GM15510 (cell line): ENCODE results near the gene CLDN4.

Source experiments
- POLR2A ChIP-seq: IDR thresholded peaks from 3 replicates; pipeline ENCODE4 v1.6.1; 2011; ENCODE audit warnings: borderline replicate concordance; ENCODE audit not compliant: insufficient read length; ENCODE audit errors: extremely low read depth

The CLDN4 gene

DNA sequence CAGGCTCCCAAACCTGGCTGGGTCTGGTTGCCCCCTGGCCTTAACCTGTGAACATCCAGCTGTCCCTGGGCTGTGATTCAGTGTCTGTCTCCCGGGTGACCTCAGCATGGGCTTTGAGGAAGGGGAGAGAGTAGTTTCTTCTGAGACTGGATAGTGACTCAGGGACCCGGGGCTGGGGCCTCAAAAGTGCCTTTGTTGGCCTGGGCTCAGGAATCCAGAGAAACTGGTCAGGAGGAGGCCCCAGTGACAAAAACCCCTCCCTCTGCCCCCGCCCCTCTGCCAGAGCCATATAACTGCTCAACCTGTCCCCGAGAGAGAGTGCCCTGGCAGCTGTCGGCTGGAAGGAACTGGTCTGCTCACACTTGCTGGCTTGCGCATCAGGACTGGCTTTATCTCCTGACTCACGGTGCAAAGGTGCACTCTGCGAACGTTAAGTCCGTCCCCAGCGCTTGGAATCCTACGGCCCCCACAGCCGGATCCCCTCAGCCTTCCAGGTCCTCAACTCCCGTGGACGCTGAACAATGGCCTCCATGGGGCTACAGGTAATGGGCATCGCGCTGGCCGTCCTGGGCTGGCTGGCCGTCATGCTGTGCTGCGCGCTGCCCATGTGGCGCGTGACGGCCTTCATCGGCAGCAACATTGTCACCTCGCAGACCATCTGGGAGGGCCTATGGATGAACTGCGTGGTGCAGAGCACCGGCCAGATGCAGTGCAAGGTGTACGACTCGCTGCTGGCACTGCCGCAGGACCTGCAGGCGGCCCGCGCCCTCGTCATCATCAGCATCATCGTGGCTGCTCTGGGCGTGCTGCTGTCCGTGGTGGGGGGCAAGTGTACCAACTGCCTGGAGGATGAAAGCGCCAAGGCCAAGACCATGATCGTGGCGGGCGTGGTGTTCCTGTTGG, at the start of gene CLDN4:
CLDN4 (plus strand) TSS at position 316 of the 903 bp plus-strand sequence; CDS start at position 522, 206 bp downstream.
- TF ChIP-seq POLR2A = no peak

DNA sequence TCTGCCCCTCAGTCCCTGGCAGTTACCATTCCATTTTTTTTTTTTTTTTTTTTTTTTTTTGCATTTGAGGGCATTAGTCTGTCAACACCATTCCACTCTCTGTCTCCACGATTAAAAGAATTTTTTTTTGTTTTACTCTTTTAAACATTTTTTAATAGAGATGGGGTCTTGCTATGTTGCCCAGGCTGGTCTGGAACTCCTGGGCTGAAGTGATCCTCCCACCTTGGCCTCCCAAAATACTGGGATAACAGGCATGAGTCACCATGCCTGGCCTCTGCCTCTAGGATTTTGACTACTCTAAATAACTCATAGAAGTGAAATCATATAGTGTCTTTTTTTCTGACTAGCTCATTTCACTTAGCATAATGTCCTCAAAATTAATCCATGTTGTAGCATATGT, 44.2 kb upstream of the CLDN4 start:
- TF ChIP-seq POLR2A = no peak

DNA sequence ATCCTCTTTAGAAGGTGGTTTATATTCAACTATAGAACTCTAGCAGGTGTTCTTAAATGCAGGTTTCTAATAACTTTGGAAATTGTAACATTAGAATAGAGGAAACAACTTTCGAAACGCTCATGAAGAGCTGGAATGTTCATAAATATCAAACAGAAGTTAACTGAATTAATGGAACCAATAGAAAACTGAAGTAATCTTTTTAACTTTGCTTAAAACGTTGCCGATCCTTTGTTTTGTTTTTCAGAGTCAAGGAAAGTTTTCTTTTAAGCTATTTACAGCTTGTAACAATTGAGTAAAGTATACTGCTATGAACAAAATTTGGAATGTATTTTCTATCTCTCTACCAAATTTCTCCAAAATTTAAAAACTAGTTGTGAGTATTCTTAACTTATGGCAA, 41.7 kb upstream of the CLDN4 start:
- no peak for TF ChIP-seq POLR2A

- no peak for TF ChIP-seq POLR2A
Measured at GRCh38 chr7:73799282-73800141, 31.3 kb upstream of the CLDN4 start.

GRCh38 chr7:73801577-73801976, 29.2 kb upstream of the CLDN4 start:
- TF ChIP-seq POLR2A = no peak

- TF ChIP-seq POLR2A = no peak
Measured at GRCh38 chr7:73802459-73802858, 28.3 kb upstream of the CLDN4 start.

- no peak for TF ChIP-seq POLR2A
Measured at GRCh38 chr7:73809467-73809951, 21.3 kb upstream of the CLDN4 start.

DNA sequence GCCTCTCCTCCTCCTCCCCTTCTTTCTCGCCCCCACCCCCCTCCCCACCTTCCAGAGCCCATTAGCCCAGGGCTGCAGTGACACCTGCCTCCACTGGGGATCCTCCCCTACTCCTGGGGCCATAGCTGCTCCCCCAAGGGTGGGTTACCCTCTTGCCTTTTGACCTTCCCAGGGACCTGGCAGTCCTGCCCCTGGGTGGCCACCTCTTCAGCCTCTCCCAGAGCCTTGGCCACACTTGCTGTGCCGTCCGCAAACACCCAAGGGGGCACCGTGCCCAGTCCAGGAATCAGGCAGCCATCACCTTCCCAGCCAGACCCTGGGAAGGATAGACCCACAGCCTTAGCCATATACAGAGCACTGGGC, 19.8 kb upstream of the CLDN4 start:
- TF ChIP-seq POLR2A = no peak

GRCh38 chr7:73811760-73812168, 19.0 kb upstream of the CLDN4 start:
- no peak for TF ChIP-seq POLR2A

GRCh38 chr7:73812996-73813395, 17.8 kb upstream of the CLDN4 start:
- no peak for TF ChIP-seq POLR2A

- TF ChIP-seq POLR2A = no peak
Measured at GRCh38 chr7:73815436-73815835, 15.4 kb upstream of the CLDN4 start.

- TF ChIP-seq POLR2A = no peak
Measured at GRCh38 chr7:73817121-73817520, 13.7 kb upstream of the CLDN4 start.

- no peak for TF ChIP-seq POLR2A
Measured at GRCh38 chr7:73820013-73820412, 10.8 kb upstream of the CLDN4 start.

GRCh38 chr7:73822319-73823173, 8.2 kb upstream of the CLDN4 start:
- TF ChIP-seq POLR2A = no peak
